HEK293T (cell line): ENCODE measurements around the gene USP34.

Experiments
- ELF4 ChIP-seq: fragments of 450-650 bp; IDR thresholded peaks from 2 replicates; pipeline ENCODE4 v1.6.1; 2017; ENCODE audit warnings: antibody characterized with exemption
- TARDBP ChIP-seq: fragments of 450-650 bp; IDR thresholded peaks from 2 replicates; pipeline ENCODE4 v1.6.1; 2016

DNA sequence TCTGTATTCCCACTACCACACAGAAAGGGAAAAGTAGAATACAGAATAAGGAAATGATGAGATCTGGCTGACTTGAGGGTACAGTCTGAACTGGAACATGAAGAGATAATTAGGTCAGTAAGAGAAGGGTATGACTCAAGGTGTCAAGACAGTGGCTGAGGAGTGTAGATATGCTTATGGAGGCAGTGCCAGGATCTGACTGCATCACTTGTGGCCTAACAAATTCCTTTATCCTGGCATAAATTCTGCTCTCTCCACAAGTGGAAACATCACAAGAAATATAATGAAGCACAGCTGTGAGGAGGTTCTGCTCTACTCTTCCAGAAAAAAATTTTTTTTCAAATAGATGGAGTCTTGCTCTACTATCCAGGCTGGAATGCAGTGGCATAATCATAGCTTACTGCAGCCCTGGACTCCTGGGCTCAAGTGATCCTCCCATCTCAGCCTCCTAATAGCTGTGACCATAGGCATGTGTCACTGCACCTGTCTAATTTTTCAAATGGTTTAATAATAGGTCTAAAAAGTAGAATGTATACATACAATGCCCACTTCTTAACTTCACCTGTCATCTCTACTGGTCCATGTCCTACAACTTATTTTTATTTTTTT lies 223.6 kb downstream of the USP34 start:
- TF ChIP-seq TARDBP (no peak), ELF4 (no peak)
